ENCODE data around the gene RAC2. TPM values are rescaled to one million over a fixed set of nuclear protein-coding genes. Genes with fewer than 3 reads are reported as not detected.

The RAC2 gene
- total and polyA plus RNA-seq, 2 of the 8 experiments (the other 6 are each of a cell fraction or from before 2014, with no cell fraction given), result 2.3 to 4.3 TPM

DNA sequence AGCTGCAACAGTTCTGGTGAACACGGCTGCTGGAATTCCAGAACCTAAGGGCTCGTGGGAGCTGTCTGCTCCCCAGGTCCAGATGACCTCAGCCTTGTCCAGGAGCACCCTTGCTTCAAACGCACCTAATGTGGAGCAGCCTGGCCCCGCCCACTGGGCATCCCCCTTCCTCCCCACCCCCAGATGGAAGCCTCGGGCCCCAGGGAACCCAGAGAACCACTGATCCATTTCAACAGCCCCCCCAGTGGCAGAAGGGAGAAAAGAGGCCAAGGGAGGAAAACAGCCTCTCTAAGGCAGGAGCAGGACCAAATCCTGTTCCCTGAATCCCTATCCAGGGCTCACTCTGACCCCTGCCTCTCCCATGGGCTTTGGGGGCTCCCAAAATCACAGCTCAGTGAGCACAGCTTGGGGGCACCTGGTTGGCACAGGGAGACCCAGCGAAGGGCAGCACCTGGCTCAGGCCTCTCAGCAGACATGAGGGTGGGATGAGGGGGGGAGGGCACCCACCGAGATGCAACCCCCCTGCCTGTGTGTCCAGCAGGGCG, 39.4 kb upstream of the RAC2 start (continued):
- TF ChIP-seq RAD21 (IDR thresholded peaks at IDR 0.05 in 1 of 2, conservative IDR thresholded peaks at IDR 0.05 in 1 of 2; ENCODE audit: low read depth in 2 of 2, low read length in 2 of 2), result peak in 1 of 2 experiments; percentile 35; a peak in 2 of 4 replicates
- no peak for TF ChIP-seq SIN3A (conservative IDR thresholded peaks at IDR 0.05 in 1 of 2, IDR thresholded peaks at IDR 0.05 in 1 of 2; ENCODE audit: low read depth in 1 of 2, low read length in 2 of 2)
- TF ChIP-seq JUN (IDR thresholded peaks at IDR 0.05; ENCODE audit: low read depth, low read length), result no peak
- TF ChIP-seq, protein P1, sequence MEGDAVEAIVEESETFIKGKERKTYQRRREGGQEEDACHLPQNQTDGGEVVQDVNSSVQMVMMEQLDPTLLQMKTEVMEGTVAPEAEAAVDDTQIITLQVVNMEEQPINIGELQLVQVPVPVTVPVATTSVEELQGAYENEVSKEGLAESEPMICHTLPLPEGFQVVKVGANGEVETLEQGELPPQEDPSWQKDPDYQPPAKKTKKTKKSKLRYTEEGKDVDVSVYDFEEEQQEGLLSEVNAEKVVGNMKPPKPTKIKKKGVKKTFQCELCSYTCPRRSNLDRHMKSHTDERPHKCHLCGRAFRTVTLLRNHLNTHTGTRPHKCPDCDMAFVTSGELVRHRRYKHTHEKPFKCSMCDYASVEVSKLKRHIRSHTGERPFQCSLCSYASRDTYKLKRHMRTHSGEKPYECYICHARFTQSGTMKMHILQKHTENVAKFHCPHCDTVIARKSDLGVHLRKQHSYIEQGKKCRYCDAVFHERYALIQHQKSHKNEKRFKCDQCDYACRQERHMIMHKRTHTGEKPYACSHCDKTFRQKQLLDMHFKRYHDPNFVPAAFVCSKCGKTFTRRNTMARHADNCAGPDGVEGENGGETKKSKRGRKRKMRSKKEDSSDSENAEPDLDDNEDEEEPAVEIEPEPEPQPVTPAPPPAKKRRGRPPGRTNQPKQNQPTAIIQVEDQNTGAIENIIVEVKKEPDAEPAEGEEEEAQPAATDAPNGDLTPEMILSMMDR (IDR thresholded peaks at IDR 0.05; ENCODE audit: control extremely low read depth in 1 of 3, insufficient read depth in 1 of 3, low read depth in 1 of 3, low read length in 3 of 3), result peak; percentile 31 to 55 (median 38); a peak in 3 of 4 replicates
- no peak for TF ChIP-seq SIX5 (IDR thresholded peaks at IDR 0.05; ENCODE audit: low read depth, low read length)
- TF ChIP-seq KDM4A (IDR thresholded peaks at IDR 0.05; ENCODE audit: low read depth, low read length, severe bottlenecking), result no peak
- no peak for TF ChIP-seq TAF1 (IDR thresholded peaks at IDR 0.05; ENCODE audit: low read depth, low read length)
